WTC11 (cell line): Measurements from ENCODE around the gene SLC29A3.

Experiments
- AFF4 ChIP-seq: sonication (generic); formaldehyde crosslinking; IDR thresholded peaks from 2 replicates; pipeline ENCODE4 v1.8.1; 2023; ENCODE audit warnings: mild to moderate bottlenecking, missing genetic modification reagents, borderline replicate concordance
- ATF2 ChIP-seq: sonication (generic); formaldehyde crosslinking; IDR thresholded peaks from 2 replicates; pipeline ENCODE4 v1.8.1; 2022; ENCODE audit warnings: low read depth, missing genetic modification reagents, borderline replicate concordance
- ATF3 ChIP-seq: sonication (generic); formaldehyde crosslinking; conservative IDR thresholded peaks from 2 replicates; pipeline ENCODE4 v1.8.1; 2022; ENCODE audit warnings: mild to moderate bottlenecking, missing genetic modification reagents
- CTCF ChIP-seq: fragments of 200-600 bp; IDR thresholded peaks from 2 replicates; pipeline ENCODE4 v1.8.0; 2022; ENCODE audit warnings: antibody characterized with exemption
- HMGXB4 ChIP-seq: sonication (generic); formaldehyde crosslinking; IDR thresholded peaks from 2 replicates; pipeline ENCODE4 v1.8.1; 2023; ENCODE audit warnings: mild to moderate bottlenecking, moderate library complexity, missing genetic modification reagents
- IRF1 ChIP-seq: sonication (generic); formaldehyde crosslinking; IDR thresholded peaks from 2 replicates; pipeline ENCODE4 v1.8.0; 2023; ENCODE audit warnings: missing genetic modification reagents
- NR1H2 ChIP-seq: sonication (generic); formaldehyde crosslinking; IDR thresholded peaks from 2 replicates; pipeline ENCODE4 v1.9.0; 2021; ENCODE audit warnings: mild to moderate bottlenecking, moderate library complexity, missing genetic modification reagents
- TCF7 ChIP-seq: sonication (generic); formaldehyde crosslinking; IDR thresholded peaks from 2 replicates; pipeline ENCODE4 v1.8.0; 2022; ENCODE audit warnings: mild to moderate bottlenecking, low read depth, missing genetic modification reagents, moderate library complexity
- TEAD4 ChIP-seq: sonication (generic); formaldehyde crosslinking; IDR thresholded peaks from 2 replicates; pipeline ENCODE4 v1.8.0; 2022; ENCODE audit warnings: mild to moderate bottlenecking, missing genetic modification reagents
- USF1 ChIP-seq: sonication (generic); formaldehyde crosslinking; IDR thresholded peaks from 2 replicates; pipeline ENCODE4 v1.8.0; 2022; ENCODE audit warnings: mild to moderate bottlenecking, missing genetic modification reagents
- USF2 ChIP-seq: sonication (generic); formaldehyde crosslinking; IDR thresholded peaks from 2 replicates; pipeline ENCODE4 v1.8.1; 2023; ENCODE audit warnings: mild to moderate bottlenecking, missing genetic modification reagents, moderate library complexity
- ZBTB21 ChIP-seq: sonication (generic); formaldehyde crosslinking; IDR thresholded peaks from 2 replicates; pipeline ENCODE4 v1.8.1; 2023; ENCODE audit warnings: mild to moderate bottlenecking, missing genetic modification reagents, borderline replicate concordance

- TF ChIP-seq CTCF = no peak
- no peak for TF ChIP-seq AFF4 (CRISPR knock-in tag)
- no peak for TF ChIP-seq TEAD4 (CRISPR knock-in tag)
- no peak for TF ChIP-seq TCF7
- no peak for TF ChIP-seq NR1H2 (CRISPR knock-in tag)
- TF ChIP-seq USF2 = no peak
- TF ChIP-seq ZBTB21 = no peak
- TF ChIP-seq HMGXB4 = no peak
- TF ChIP-seq USF1 = no peak
- TF ChIP-seq ATF3 (CRISPR knock-in tag) = no peak
- TF ChIP-seq IRF1 = no peak
- no peak for TF ChIP-seq ATF2 (CRISPR knock-in tag)
Observed at GRCh38 chr10:71372882-71373495, 53.9 kb downstream of the SLC29A3 start.
